ENCODE results near the gene SYT13.

SYT13 gene

DNA sequence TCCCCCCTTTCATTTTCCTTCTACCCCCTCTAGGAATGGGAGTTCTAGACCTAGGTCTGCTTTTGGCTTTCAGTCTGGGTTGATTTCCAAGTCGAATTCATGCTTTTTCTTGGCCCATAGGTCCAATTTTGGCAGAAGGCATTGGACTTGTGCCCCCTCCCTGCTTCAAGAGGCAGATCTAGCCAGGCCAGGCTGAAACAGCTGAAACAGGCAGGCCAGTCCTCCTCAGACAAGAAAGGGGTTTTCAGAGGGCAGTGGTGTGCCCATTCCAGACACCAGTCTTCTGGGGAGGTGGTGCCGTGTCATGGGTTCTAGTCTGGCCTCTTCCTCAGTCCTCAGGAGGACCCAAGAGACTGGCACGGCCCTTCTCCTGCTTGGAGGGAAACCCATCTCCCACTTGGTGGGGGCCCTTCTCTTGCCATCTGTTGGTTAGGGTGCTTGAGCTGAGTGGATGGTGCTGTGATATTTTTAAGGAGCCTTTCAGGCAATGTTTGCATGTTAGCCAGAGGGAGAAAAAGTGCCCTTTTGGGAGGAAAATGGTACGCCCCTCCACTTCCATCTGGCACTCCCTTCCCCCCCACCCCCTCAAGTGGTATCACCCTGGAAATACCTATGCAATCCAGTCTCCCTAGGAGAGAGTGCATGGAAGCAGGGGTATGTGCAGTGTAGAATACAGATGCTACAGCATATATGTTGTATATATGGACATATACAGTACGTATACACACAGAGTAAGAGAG lies 53.6 kb downstream of the SYT13 start:
- Histone ChIP-seq H3K27ac (no peak overlapping the region), H3K4me3 (no peak overlapping the region)
- DNase-seq (ENCODE audit: low spot score): no peak
- TF ChIP-seq, protein P1, sequence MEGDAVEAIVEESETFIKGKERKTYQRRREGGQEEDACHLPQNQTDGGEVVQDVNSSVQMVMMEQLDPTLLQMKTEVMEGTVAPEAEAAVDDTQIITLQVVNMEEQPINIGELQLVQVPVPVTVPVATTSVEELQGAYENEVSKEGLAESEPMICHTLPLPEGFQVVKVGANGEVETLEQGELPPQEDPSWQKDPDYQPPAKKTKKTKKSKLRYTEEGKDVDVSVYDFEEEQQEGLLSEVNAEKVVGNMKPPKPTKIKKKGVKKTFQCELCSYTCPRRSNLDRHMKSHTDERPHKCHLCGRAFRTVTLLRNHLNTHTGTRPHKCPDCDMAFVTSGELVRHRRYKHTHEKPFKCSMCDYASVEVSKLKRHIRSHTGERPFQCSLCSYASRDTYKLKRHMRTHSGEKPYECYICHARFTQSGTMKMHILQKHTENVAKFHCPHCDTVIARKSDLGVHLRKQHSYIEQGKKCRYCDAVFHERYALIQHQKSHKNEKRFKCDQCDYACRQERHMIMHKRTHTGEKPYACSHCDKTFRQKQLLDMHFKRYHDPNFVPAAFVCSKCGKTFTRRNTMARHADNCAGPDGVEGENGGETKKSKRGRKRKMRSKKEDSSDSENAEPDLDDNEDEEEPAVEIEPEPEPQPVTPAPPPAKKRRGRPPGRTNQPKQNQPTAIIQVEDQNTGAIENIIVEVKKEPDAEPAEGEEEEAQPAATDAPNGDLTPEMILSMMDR (IDR thresholded peaks at IDR 0.05): no peak

DNA sequence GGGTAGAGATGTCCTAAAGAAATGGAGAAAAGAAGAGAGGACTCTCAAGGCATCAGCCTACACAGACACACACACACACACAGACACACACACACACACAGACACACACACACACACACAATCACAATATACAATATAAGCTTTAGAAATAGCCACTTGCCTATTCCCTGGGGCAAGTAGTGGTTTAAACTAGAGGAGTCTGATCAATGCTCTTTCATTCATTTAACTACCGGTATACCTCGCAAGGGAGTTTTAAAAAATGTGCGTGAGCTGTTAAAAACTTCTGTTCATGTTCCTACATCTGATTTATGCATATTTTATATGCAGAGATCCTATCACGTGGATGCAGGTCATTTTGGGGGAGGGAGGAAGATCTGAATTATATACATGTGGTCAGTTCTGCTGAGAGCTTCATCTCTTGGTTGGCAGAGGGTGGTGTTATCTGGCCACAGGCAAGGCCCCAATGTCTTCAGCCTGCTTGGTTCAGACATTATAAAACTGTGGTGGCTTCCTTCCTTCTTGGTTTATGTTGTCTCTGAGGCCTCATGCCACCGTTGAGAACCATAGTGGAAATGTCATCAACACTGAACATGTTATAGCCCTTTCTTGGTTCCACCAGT lies 56.6 kb downstream of the SYT13 start:
- DNase-seq (ENCODE audit: low spot score): no peak
- Histone ChIP-seq H3K4me3 (no peak overlapping the region), H3K27ac (no peak overlapping the region)
- TF ChIP-seq, protein P1 (IDR thresholded peaks at IDR 0.05): no peak

DNA sequence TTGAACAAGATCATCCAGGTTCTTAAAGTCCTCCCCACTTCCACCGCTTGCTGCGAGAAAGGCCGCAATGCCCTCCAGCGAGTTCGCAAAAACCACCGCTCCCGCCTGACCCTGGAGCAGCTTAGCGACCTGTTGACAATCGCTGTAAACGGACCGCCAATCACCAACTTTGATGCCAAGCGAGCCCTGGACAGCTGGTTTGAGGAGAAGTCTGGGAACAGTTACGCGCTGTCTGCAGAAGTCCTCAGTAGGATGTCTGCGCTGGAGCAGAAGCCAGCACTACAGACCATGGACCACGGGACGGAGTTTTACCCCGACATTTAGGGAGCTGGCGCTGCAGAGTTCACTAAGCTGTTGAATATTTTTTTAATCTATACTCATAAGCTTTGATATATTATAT lies 58.3 kb downstream of the SYT13 start:
- DNase-seq (ENCODE audit: low spot score): no peak
- no peak overlapping the region for H3K4me3 ChIP-seq
- TF ChIP-seq, protein P1 (IDR thresholded peaks at IDR 0.05): no peak
- no peak overlapping the region for H3K27ac ChIP-seq

DNA sequence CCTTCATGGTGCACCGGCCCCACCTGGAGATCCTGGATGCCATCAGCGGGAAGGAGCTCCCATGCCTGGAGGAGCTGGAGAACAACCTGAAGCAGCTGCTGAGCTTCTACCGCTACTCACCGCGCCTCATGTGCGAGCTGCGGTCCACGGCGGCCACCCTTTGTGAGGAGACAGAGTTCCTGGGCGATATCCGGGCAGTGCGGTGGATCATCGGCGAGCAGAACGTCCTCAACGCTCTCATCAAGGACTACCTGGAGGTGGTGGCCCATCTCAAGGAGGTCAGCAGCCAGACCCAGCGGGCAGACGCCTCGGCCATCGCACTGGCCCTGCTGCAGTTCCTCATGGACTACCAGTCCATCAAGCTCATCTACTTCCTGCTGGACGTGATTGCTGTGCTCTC lies 59.2 kb downstream of the SYT13 start:
- no peak for DNase-seq (ENCODE audit: low spot score)
- TF ChIP-seq, protein P1 (IDR thresholded peaks at IDR 0.05): no peak
- H3K27ac ChIP-seq: no peak overlapping the region
- H3K4me3 ChIP-seq: no peak overlapping the region

DNA sequence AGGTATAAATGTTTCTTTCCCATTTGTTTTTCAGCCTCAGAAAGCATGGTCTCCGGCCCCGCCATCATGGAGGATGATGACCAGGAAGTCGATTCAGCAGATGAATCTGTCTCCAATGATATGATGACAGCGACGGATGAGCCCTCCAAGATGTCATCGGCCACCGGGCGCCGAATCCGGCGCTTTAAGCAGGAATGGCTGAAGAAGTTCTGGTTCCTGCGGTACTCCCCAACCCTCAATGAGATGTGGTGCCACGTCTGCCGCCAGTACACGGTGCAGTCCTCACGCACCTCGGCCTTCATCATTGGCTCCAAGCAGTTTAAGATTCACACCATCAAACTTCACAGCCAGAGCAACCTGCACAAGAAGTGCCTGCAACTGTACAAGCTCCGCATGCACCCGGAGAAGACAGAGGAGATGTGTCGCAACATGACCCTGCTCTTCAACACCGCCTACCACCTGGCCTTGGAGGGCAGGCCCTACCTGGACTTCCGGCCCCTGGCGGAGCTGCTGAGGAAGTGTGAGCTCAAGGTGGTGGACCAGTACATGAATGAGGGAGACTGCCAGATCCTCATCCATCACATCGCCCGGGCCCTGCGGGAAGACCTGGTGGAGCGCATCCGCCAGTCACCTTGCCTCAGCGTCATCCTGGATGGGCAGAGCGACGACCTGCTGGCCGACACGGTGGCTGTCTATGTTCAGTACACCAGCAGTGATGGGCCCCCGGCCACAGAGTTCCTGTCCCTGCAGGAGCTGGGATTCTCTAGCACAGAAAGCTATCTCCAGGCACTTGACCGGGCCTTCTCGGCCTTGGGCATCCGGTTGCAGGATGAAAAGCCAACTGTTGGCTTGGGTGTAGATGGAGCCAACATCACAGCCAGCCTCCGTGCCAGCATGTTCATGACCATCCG lies 59.9 kb downstream of the SYT13 start:
- Histone ChIP-seq H3K27ac (no peak overlapping the region), H3K4me3 (no peak overlapping the region)
- DNase-seq (ENCODE audit: low spot score): no peak
- TF ChIP-seq, protein P1 (IDR thresholded peaks at IDR 0.05): no peak

DNA sequence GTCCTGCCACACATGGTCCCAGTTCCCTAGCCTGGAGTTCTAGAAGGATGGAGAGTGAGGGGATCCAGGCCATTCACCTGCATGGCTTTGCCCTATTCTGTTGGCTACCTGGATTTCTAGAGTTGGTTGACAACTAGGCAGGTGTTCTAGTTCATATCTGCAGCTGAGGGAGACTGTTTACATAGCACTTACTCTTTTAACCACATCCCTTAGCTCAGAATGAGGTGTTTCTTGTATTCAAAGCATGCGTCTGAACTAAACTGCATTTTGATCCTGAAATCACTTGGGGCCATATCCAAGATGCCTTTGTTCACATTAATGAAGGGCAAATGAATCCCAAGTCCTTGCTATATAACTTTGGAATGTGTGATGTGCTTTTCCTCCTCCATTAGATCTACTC lies 60.9 kb downstream of the SYT13 start:
- no peak for DNase-seq (ENCODE audit: low spot score)
- H3K4me3 ChIP-seq: no peak overlapping the region
- TF ChIP-seq, protein P1 (IDR thresholded peaks at IDR 0.05): no peak
- H3K27ac ChIP-seq: no peak overlapping the region
